ENCODE measurements around the gene TACO1. TPM values are rescaled to one million over a fixed set of nuclear protein-coding genes. Genes with fewer than 3 reads are reported as not detected.

TACO1 gene
- total RNA-seq, 1 donor from 2014 or later = 24.9 TPM

GRCh38 chr17:63587770-63588169 is 12.9 kb upstream of the TACO1 start:
- H3K36me3 ChIP-seq (ENCODE audit: control insufficient read depth, insufficient read depth, low read length) = peaks cover 6% of the 10 kb centered on the region
- TF ChIP-seq CTCF (IDR thresholded peaks at IDR 0.05; ENCODE audit: insufficient read depth, low read length, poor library complexity, severe bottlenecking) = no peak
- H3K27me3 ChIP-seq (ENCODE audit: control insufficient read depth, insufficient read depth, low read length) = no peaks in the 10 kb centered on the region
- H3K4me3 ChIP-seq (ENCODE audit: low read depth, low read length) = no peak overlapping the region
- DNase-seq (ENCODE audit: low read depth) = no peak

GRCh38 chr17:63588797-63589196 is 11.9 kb upstream of the TACO1 start:
- no peaks in the 10 kb centered on the region for H3K27me3 ChIP-seq (ENCODE audit: control insufficient read depth, insufficient read depth, low read length)
- no peak for DNase-seq (ENCODE audit: low read depth)
- TF ChIP-seq CTCF (IDR thresholded peaks at IDR 0.05; ENCODE audit: insufficient read depth, low read length, poor library complexity, severe bottlenecking) = no peak
- no peak overlapping the region for H3K4me3 ChIP-seq (ENCODE audit: low read depth, low read length)
- peaks cover 6% of the 10 kb centered on the region for H3K36me3 ChIP-seq (ENCODE audit: control insufficient read depth, insufficient read depth, low read length)

- no peak for DNase-seq (ENCODE audit: low read depth)
- H3K4me3 ChIP-seq (ENCODE audit: low read depth, low read length) = no peak overlapping the region
Observed at GRCh38 chr17:63589646-63590045, 11.0 kb upstream of the TACO1 start.

GRCh38 chr17:63592797-63593196 is 7.9 kb upstream of the TACO1 start:
- H3K27me3 ChIP-seq (ENCODE audit: control insufficient read depth, insufficient read depth, low read length) = no peaks in the 10 kb centered on the region
- no peak for DNase-seq (ENCODE audit: low read depth)
- peaks cover 6% of the 10 kb centered on the region for H3K36me3 ChIP-seq (ENCODE audit: control insufficient read depth, insufficient read depth, low read length)
- no peak for TF ChIP-seq CTCF (IDR thresholded peaks at IDR 0.05; ENCODE audit: insufficient read depth, low read length, poor library complexity, severe bottlenecking)
- H3K4me3 ChIP-seq (ENCODE audit: low read depth, low read length) = no peak overlapping the region

More at GRCh38 chr17:63589646-63590045, 11.0 kb upstream of the TACO1 start:
- H3K36me3 ChIP-seq (ENCODE audit: control insufficient read depth, insufficient read depth, low read length) = peaks cover 6% of the 10 kb centered on the region
- no peak for TF ChIP-seq CTCF (IDR thresholded peaks at IDR 0.05; ENCODE audit: insufficient read depth, low read length, poor library complexity, severe bottlenecking)
- H3K27me3 ChIP-seq (ENCODE audit: control insufficient read depth, insufficient read depth, low read length) = no peaks in the 10 kb centered on the region

GRCh38 chr17:63595132-63595531 is 5.6 kb upstream of the TACO1 start:
- peaks cover 3% of the 10 kb centered on the region for H3K36me3 ChIP-seq (ENCODE audit: control insufficient read depth, insufficient read depth, low read length)
- H3K4me3 ChIP-seq (ENCODE audit: low read depth, low read length) = no peak overlapping the region
- TF ChIP-seq CTCF (IDR thresholded peaks at IDR 0.05; ENCODE audit: insufficient read depth, low read length, poor library complexity, severe bottlenecking) = no peak
- DNase-seq (ENCODE audit: low read depth) = no peak
- no peaks in the 10 kb centered on the region for H3K27me3 ChIP-seq (ENCODE audit: control insufficient read depth, insufficient read depth, low read length)

GRCh38 chr17:63596856-63597586 is 3.7 kb upstream of the TACO1 start:
- Histone ChIP-seq H3K27me3 (ENCODE audit: control insufficient read depth, insufficient read depth, low read length) (no peaks in the 10 kb centered on the region), H3K4me3 (ENCODE audit: low read depth, low read length) (no peak overlapping the region), H3K36me3 (ENCODE audit: control insufficient read depth, insufficient read depth, low read length) (peaks cover 1% of the 10 kb centered on the region)
- no peak for DNase-seq (ENCODE audit: low read depth)
- TF ChIP-seq CTCF (IDR thresholded peaks at IDR 0.05; ENCODE audit: insufficient read depth, low read length, poor library complexity, severe bottlenecking) = no peak

All from kidney epithelial cell (primary cell).